CD4-positive, alpha-beta T cell treated with Interferon gamma for 1 hour (primary cell): Measurements from ENCODE around the gene ZFTA.
"Not testable (repeated sequence)": the region's sequence is repeated elsewhere in the genome, so short reads cannot be mapped to it uniquely, and the experiment has no call there.

ENCODE experiments used
- DNase-seq: peaks from one replicate; pipeline ENCODE4 v3.0.0-alpha.2; 2020

The ZFTA gene

DNA sequence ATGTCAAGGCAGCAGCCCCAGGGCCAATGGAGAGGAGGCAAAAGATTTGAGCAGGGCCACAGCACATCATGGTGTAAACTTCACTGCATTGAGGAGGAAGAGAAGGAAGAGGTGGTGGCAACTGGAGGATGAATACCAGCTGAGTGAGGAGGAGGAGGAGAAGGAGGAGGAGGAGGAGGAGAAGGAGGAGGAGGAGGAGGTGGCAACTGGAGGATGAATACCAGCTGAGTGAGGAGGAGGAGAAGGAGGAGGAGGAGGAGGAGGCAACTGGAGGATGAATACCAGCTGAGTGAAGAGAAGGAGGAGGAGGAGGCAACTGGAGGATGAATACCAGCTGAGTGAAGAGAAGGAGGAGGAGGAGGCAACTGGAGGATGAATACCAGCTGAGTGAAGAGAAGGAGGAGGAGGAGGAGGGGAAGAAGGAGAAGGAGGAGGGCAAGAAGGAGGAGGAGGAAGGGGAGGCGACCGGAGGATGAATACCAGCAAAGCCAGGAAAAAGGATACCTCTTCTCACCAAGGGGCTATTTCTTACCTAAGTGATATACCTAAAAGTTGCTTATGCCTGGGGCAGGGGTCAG is 3.3 kb upstream of the ZFTA start:
- not testable (repeated sequence) for DNase-seq

DNA sequence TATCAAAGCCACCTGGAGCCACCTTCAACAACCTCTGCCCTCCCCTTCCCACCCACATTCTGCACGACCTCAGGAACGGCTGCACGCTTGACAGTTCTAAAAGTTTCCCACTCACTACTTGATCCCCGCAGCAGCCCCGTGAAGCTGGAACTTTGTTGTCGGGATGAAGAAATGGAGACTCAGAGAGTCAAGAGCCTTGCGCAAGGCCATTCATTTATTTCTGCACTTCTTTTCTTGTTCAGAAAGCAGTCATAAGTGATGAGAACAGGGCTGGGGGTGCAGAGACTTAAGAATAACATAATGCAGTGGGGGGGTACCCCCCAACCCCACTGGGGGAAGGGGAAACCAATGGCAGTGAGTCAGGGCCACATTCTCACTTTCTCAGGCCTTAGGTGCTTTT is 2.2 kb upstream of the ZFTA start:
- no peak for DNase-seq

DNA sequence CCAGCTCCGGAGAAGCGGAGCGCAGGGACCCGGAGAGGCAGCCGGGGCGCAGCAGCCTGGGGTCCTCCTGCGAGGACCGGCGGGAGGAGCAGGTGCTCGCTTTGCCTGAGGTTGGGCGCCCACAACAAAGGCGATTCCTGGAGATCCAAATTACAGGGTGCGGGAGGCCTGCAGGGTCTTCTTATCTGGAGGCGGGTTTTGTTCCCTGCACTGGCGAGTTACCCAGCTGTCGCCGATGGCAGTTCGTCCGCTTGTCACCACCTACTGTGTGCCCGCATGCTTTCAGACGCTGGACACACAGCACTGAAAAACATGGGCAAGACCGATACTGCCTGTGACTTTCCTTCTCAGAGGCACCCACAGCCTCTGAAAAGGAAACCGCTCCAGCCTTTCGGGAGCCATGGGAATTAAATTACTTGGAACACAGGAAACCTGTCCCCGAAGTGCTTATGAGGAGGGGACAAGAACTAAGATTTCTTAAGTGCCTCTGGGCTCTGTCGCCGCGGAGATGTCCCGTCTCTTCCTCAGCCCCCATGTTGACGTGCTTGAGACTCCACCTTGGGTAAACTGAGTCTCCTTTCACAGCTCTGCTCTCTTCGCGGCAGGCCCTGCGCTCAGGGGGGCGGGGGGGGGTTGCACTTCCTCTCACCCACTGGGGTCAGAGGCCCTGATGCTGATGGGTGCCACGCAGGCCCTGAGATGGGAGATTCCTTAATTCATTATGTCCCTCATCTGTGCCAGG is 1.3 kb upstream of the ZFTA start:
- no peak for DNase-seq

DNA sequence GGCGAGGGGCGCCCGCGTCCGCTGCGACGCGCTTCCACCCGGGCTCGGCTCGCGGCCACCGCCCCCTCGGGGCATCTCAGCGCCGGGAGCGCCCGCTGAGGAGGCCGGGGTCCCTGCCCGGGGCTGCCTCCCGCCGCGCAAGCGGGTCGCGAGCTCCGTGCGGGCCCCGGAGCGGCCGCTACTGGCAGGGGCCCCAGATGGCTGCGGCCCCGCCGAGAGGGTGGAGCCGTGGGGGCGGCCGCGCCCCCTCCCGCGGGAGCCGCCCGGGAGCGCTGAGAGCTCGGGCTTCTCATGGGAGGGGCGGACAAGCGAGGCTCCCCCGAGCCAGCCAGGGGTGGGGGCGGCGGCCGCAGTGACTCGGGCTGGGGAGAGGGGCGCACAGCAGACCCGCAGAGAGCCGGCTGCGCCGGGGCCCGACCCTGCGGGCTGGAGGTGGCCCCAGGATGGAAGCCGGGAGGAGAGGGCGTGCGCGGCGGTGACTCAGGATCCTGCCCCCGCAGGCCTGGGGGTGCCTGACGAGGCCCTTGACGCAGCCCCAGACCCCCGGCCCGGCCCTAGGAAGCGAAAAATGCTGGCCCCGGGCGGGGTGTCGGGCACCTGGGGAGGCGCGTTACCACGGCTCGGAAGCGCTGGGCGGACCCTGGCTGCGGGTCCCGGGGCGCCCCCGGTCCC is 603 bp upstream of the ZFTA start:
- DNase-seq: peak; percentile 14

DNA sequence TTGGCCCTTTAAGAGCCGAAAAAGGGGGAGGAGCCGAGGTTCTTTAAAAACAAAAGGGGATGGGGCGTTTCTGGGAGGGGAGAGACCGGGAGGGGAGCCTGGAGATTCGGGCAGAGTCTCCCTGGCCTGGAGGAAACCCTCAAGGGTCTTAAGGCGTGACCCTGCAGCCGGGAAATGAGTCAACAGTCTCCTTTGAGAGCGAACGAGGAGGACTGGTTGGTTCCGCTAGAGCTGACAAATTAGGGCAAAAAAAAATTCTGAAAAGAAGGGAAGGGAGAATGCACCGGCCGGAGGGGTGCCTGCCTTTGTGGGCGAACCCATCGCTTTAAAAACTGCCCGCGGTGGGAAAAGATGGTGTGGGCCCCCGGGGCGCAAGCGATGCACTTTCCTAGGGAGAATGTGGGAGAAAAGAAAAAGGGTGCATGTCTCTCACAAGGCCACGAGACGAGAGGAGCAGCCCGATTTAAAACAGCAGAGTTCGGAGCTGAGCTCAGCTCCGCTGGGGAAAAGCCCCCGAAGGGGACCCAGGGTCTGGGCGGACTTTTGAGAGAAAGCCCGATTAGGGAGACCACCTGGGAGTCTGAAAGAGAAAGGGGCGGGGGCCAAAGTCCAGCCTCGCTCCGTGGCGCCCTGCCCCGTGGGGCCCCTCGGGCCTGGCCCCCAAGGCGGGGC is 874 bp downstream of the ZFTA start:
- peak; percentile 11 for DNase-seq

DNA sequence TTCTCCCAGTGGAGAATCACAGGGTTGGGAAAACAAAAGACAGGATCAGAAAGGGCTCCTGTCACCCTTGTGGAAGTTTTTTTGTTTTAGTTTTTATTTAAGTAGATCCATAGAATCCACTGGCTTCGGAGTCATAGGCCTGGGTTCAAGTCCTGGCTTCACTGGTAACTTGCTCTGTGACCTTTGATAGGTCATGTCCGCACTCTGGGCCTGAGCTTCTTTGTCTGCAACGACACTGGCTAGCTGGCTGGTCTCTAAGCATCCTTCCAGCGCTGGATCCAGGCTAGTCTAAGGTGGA is 1.4 kb downstream of the ZFTA start:
- DNase-seq: no peak

DNA sequence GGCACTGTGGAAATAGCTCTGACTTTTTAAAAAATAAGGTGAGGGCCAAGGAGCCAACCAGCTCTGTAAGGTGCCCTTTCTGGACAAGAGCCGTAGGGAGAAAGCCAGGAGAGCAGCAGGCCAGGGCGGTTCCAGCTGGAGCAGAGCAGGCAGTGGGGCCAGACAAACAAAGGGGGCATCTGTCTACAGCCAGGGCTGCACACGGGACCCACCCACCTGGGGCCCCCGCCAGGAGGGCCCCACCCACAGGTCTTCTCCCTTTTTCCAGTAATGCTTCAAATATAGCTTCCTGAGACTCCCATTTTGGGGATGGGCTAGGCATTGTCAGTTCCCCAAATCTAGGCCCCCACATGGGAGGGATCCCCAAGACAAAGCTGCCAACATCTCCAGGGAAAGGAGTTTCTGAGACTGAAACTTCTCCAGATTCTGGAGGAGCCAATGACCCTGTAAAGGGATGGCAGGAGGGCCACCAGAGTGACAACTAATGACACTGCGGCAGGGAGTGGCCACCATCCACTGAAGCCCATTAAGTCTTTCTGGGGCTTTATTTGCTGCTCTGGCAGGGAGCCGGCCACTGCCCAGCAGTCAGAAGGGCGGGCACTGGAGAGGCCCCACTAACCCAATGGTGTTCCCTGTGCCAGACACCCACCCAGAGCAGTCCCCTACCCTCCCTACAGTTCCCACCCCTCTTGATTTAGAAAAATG is 1.9 kb downstream of the ZFTA start:
- DNase-seq: no peak

DNA sequence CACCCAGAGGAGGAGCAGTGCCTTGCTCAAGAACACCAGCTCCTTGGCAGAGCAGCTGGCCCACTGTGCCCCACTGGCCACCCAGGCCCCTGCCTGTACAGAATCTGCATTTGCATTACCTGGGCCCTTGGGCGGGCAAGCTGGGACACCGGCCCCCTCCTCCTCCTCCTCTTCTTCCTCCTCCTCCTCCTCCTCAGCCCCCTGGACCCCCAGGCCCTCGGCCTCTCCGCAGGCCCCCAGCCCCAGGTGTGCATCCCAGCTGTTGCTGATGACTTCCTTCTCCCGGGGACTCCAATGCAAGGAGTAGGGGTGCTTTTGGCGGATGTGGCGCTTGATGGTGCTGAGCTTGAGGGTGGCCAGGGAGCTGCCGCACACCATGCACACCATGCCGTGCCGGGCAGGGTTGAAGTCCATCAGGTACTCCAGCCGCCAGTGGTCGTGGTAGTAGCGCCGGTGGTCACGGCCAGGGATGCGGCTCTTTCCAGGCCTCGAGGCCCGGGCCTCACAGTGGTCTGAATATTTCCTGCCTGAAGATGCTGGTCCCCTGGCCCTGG is 2.8 kb downstream of the ZFTA start:
- DNase-seq: no peak

DNA sequence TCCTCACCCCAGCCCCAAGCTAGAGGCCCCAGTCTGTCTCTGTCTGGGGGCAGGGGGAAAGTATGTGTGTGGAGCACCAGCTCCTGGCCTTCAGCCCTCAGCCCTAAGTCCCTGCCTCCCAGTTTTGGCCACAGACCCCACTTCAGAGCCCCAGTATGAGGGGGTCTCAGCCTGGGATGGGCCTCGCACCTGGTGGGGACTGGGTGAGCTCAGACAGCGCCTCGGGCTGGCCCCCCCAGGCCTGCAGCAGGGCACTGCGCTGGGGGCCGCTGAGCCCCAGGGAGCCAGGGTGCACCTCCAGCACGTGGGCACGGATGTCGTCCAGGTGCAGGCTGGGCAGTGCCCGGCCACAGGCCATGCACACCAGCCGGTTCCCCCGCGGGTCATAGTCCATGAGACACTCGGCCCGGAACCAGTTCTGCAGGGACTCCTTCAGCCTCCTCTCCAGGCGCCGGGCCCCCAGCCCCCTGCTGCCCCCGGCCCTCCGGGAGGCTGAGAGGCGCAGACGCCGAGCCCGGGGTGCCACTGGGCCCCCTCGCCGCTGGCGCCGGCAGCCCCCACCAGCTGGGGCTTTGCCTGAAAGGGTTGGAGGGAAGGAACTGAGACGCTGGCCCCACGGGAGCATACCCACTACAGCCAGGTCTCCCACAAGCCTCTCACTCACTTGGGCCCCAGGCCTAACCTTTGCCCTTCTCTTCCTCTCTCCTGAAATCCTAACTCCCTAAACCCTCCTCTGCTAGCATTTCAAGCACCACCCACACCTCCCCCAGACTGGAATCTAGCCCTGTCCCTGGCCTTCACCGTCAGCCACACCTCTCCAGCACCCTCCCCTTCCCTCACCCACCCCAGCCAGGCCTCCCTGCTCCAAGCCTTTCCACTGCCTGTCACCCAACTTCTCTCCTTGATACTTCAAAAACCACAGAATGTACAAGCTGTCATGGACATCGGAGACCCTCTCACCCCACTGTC is 3.6 kb downstream of the ZFTA start:
- DNase-seq: no peak

DNA sequence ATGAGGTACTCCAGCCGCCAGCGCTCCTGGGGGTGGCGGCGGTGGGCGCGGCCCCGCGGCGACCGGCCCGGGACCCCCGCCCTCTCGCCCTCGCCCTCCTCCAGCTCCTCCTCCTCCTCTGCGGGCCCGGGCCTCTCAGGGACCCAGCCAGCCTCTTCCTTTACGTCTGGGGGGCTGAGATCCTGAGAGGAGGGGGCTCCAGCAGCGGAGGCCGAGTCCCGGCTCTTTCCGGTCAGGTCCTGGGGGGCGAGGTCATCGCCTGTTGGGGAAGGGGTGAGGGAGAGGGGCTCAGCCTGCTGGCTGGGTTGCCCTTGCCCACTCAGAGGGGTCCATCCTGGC is 4.3 kb downstream of the ZFTA start:
- DNase-seq: no peak

DNA sequence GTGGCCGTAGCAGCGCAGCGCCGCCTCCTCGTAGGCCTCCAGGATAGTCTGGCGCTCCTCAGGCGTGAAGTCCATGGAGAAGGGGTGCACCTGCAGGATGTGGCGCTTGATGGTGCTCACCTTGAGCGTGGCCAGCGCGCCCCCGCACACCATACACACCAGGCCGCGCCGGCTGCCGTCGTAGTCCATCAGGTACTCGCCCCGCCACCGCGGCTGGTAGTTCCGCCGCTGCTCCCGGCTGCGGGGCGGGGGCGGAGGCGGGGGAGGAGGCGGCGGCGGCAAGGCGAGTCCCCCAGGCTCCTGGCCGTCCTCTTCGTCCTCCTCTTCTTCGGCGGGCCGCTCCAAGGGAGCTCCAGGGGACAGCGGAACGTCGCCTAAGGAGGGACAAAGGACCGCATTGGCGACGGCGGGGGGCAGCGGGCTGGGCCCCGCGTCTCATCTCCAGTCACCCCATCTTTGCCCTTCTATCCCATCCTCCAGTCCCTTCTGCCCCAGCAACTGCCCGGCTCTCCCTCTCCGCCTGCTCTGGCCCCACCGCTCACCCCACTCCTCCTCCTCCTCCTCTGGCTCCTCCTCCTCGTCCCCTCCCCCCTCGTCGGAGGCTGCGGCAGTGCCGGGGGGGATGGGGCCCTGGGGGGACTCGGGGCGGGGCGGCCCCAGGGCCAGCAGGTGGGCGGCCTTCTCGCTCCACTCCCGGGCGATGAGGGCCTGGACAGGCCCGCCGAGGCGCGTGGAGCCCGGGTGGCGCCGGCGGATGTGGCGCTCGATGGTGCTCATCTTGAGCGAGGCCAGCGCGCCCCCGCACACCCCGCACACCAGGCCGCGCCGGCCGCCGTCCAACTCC is 4.9 kb downstream of the ZFTA start:
- no peak for DNase-seq

DNA sequence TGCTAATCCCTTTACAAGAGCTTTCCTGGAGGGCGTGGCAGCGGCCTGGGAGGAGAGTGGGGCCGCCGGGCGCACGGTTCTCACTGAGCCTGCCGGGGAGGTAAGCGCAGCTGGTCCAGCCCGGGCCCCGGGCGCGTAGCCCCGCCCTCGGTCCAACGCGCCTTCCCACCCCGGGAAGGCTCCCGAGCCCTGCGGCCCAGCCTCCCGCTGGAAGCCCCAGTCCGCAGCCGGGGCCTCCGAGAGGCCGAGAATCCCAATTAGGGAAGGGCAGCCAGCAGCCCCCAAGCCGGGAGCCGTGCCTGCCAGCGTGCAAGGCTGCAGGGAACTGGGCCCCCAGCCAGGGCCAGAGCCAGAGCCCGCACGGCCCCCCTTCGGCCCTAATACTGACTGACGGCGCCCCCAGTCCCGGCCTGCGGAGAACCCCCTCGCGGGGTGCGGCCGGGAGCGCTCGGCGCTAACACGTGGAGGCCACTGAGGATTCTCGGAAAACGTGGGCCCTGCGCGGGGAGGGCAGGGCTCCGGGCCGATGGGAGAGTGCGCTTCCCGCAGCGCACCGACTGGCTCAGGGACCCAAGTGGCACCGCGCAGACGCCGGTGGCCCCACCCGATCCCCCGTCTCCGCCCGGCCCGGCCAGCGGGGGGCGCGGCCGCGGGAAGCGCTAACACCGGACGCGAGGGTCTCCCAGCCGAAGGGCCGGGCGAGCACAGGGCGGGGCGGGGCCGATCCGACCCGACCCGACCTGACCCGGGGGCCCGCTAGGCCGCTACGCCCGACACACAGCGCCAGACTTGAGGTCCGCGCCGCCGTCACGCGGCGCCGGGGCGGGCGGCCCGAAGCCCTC is 5.7 kb downstream of the ZFTA start:
- DNase-seq: no peak

DNA sequence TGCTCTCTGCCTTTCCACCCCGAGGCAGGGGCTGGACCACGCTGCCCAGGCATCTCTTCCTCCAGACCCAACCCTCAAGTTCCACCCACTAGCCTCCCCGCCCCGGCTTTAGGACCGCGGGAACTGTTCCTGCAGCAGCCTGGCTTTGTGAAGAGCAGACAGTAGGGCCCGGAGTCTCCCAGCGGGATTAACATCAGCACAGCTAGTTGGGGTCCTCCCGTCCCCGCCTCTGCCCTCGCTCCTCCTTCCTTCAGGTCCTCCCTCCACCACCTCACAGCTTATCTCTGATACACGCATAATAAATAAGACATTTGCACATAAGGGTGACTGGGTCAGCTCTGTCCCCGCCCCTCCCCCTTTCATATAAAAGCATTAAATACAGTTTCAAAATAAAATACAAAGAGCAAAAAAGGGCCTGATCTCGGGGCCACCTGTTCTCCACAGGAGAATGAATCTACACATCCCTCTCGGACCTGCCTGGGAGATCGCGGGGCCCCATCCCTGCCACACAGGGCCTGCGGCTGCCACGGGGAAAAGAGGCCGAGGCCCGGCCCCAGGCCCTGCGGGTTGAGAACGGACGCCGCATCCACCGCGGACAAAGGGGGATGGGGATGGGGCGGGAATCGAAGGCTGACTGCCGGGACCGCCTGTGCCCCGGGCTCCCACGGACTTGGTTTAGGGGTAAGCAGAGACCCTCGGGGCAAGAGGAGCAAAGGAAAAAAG is 6.5 kb downstream of the ZFTA start:
- DNase-seq: no peak

DNA sequence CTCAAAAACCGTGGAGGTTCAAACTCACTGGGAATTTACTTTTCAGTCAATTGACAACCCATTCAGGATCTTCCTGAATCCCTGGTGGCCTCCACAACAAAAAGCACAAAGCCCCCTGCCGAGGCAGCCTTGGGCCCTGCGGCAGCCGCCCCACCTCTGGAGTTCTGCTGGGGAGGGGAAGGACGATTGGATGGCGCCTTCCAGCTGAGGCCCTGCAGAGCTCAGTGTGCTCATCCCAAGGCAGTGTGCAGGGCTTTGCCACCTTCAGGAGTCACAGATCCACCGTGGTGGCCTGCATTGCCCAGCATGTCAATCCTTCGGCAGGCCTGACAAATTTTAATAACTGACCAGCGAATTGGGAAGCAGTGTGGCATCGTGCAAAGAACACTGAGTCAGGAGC is 7.4 kb downstream of the ZFTA start:
- DNase-seq: no peak

DNA sequence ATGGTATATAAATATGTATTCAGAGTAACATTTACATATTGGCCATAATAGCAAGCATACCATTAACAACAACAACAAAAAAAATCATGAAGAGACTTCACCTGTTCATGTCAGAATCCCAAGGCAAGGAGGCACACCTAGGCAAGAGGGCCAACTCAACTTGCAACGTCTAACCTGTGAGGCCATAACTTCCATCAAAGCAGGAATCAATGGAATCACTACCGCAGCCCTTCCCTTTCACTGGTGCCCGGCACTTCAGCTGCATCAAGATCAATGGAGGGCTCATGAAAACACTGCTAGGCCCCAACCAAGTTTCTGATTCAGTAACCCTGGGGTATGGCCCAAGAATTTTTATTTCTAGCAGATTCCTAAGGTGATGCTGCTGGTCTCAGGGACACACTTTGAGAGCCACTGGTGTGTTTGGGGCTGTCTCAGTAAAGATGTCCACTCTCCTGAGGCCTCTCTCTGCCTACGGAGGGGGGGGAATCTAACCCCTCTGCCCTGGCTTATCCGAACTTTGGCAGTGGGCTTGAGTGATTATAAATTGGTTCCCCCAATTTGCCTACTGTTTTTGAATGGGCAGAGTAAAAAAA is 8.0 kb downstream of the ZFTA start:
- no peak for DNase-seq

DNA sequence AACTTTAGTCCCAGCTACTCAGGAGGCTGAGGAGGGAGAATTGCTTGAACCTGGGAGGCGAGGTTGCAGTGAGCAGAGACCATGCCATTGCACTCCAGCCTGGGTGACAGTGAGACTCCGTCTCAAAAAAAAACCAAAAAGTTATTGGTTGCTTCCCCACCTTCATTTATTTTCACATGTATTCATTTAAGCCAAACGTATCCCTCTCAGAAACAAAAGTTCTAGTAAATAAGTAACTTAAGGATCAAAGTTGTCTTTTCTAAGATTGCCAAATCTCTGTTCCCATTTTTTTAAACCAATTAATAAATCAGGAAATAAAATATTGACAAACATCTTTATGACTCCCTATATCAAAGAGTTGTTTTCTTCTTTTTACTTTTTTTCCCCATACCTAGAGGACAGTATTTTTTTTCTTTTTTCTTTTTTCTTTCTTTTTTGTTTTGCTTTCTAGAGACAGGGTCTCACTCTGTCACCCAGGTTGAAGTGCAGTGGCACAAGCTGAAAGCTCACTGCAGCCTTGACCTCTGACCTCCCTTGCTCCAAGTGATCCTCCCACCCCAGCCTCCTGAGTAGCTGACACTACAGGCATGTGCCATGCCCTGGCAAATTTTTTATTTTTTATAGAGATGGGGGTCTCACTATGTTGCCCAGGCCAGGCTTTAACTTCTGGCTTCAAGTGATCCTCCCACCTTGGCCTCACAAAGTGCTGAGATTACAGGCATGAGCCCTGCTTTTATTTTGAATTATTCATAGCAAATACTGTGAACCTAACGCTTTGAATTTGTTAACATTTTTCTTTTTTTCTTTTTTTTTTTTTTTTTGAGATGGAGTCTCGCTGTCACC is 11.4 kb downstream of the ZFTA start:
- no peak for DNase-seq

DNA sequence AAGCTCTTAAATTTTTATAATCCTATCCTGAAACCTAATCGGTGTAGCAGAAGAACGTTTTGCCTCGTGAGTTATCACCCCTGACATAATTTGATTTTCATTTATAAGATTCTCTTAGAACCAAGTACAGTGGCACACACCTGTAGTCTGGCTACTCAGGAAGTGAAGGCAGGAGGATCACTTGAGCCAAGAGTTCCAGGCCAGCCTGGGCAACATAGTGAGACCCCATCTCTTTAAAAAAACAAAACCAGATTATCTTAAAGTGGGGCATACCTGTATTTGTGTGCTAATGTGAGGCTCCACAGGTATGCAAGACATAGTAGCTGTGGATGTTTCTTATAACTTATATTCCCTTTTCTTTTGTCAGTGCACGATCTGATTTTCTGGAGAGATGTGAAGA is 19.0 kb downstream of the ZFTA start:
- no peak for DNase-seq

DNA sequence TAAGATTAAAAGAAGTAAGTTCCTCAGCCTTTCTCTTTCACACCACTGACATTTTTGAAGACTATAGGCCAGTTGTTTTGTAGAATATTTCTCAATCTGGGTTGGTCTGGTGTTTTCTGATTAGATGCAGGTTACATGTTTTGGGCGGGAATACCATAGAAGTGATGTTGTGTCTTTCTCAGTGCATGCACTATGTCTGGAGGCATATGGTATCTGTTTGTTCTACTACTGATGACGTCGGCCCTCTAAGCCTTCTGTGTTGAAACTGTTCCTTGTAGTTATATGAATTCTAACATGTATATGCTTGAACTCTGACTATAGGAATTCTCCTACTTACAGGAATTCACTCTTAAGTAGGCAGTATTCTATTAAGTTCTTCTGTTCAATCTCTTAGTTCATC is 21.6 kb downstream of the ZFTA start:
- no peak for DNase-seq
